Heart right ventricle (tissue), 16 donors: Measurements from ENCODE around the gene NKD2. TPM values are rescaled to one million over a fixed set of nuclear protein-coding genes. Genes with fewer than 3 reads are reported as not detected.

ENCODE experiments used
- ATAC-seq, 8 donors: fragments of 200-7000 bp; cut with Tn5 transposase; one replicate each; pipeline ENCODE4 v1.9.1; 2020; ENCODE audit warnings: mild to moderate bottlenecking in 8 of 8, moderate library complexity in 8 of 8, moderate number of reproducible peaks in 1 of 8
- DNase-seq, 2 donors: peaks; one replicate each; pipeline ENCODE4 v3.0.0-alpha.2; 2020
- H3K27ac ChIP-seq, 10 donors: fragments of 200-600 bp; sonication (generic) in 2 of 10; one replicate each; pipeline versions ENCODE4 v1.5.0 to v1.8.0; 2020 to 2022; ENCODE audit warnings: mild to moderate bottlenecking in 3 of 10
- H3K27me3 ChIP-seq, 7 donors: fragments of 200-600 bp; one replicate each; pipeline ENCODE4 v1.8.0; 2021 to 2022; ENCODE audit warnings: mild to moderate bottlenecking in 2 of 7
- H3K36me3 ChIP-seq, 9 donors: fragments of 200-600 bp; sonication (generic) in 1 of 9; one replicate each; pipeline versions ENCODE4 v1.5.0 to v1.8.0; 2020 to 2022; ENCODE audit warnings: mild to moderate bottlenecking in 2 of 9
- H3K4me1 ChIP-seq, 9 donors: fragments of 200-600 bp; sonication (generic) in 1 of 9; one replicate each; pipeline versions ENCODE4 v1.5.0 to v1.8.0; 2020 to 2022; ENCODE audit warnings: mild to moderate bottlenecking in 4 of 9
- H3K4me3 ChIP-seq, 10 donors: fragments of 200-600 bp; sonication (generic) in 2 of 10; one replicate each; pipeline versions ENCODE4 v1.5.0 to v1.8.0; 2020 to 2022; ENCODE audit warnings: mild to moderate bottlenecking in 7 of 10, moderate library complexity in 2 of 10
- H3K9me3 ChIP-seq, 11 donors: fragments of 200-600 bp in 10 of 11; sonication (generic) in 2 of 11; one replicate each; pipeline versions ENCODE4 v1.5.0 to v1.8.0; 2013 to 2022; ENCODE audit warnings: mild to moderate bottlenecking in 2 of 11, control low read depth in 1 of 11, moderate library complexity in 1 of 11
- CTCF ChIP-seq, 9 donors: fragments of 200-600 bp; sonication (generic) in 2 of 9; IDR thresholded peaks; one replicate each; pipeline versions ENCODE4 v1.5.0 to v1.8.0; 2021 to 2022; ENCODE audit warnings: antibody characterized with exemption in 9 of 9, mild to moderate bottlenecking in 5 of 9, moderate library complexity in 1 of 9
- WGBS, 2 donors: extraction: QIAGEN DNeasy Blood & Tissue Kit; methylation state at CpG; one replicate each; pipeline ENCODE4 v1.1.7; 2013; ENCODE audit warnings: inconsistent platforms in 1 of 2; 5-methylcytosine and 5-hydroxymethylcytosine counted together
- intact Hi-C, 10 donors: fragments of 100-400 bp; cut with DNase I; formaldehyde crosslinking; loops; one replicate each; pipeline versions ENCODE4 v1.11.1 to v1.14.2; 2022
- polyA plus RNA-seq, 2 donors: library from polyadenylated mRNA; stranded (reverse); fragments of 200-250 nt; gene quantifications; one replicate each; pipeline ENCODE4 v1.2.3, GENCODE V29; 2013
- total RNA-seq, 10 donors: library from RNA; stranded (reverse); fragmentation: NEBNext Ultra II Directional in 3 of 10; extraction: Animal tissue kit (Norgen Biotek cat#: 25700) in 3 of 10; gene quantifications; one replicate each; pipeline versions ENCODE4 v1.2.1 to v1.2.4, GENCODE V29; 2021 to 2023
- donor health status: Arrhythmogenic right ventricular cardiomyopathy.
- donor health status: ischemic (EF 13 %, LVEDD 7.1; RV severe dilation, severe dysfunction).
- donor health status: healthy with polysubstance abuse.
- donor health status: DM: no; HTN: yes; CAD: no.
- donor health status: DM: no; HTN: no; CAD: no.
- donor health status: ischemic (EF 25% LVEDD 6.9; RV normal size, moderate dysfunction).
- donor health status: ischemic (EF 25% LVEDD 5.7; RV mildly dilated, moderate dysfunction).
- donor health status: healthy.
- donor health status: DM: yes; HTN: yes; CAD: no.
- donor health status: Ischemic cardiomyopathy.
- donor health status: ischemic (EF 35%, LVEDD 5.7; RV mildly dilated, moderate dysfunction).
- donor health status: nonischemic (EF 11% LVEDD 7.7; RV severe dilation, severe dysfunction).
- donor health status: DM: yes; HTN: yes; CAD: no.
- donor health status: PGD.
- donor health status: ischemic (EF 29% LVEDD 5.4; RV normal size, mild dysfunction).
- donor health status: nonischemic (EF 23%, LVEDD 6.1; RV moderate dilation, normal function).

NKD2 gene
- total and polyA plus RNA-seq, 12 donors: 0.31 to 12.7 (median 1.8) TPM

- ATAC-seq (no peak), DNase-seq (peak in 1 of 2 donors; percentile 15)
- Histone ChIP-seq H3K4me1 (peaks cover 14 to 43% (median 30%) of the 10 kb centered on the region in 9 donors), H3K4me3 (peak overlapping the region; percentile 4 to 61 (median 55)), H3K9me3 (no peaks in the 10 kb centered on the region), H3K27ac (no peak overlapping the region), H3K36me3 (no peaks in the 10 kb centered on the region), H3K27me3 (peaks cover 0 to 73% (median 28%) of the 10 kb centered on the region in 7 donors)
- WGBS, 2 donors: 10% methylated on average over 70 of the region's 70 CpGs
- intact Hi-C loops: loop anchor here in 7 of 10 donors (5.0 to 10.0 kb wide), 4 partner anchors 87 to 135 kb away; no protein-coding TSS in a partner anchor
- no peak for TF ChIP-seq CTCF (IDR thresholded peaks at IDR 0.05)
These were observed 968 bp downstream of the NKD2 start for GRCh38 chr5:1009359-1010180.

DNA sequence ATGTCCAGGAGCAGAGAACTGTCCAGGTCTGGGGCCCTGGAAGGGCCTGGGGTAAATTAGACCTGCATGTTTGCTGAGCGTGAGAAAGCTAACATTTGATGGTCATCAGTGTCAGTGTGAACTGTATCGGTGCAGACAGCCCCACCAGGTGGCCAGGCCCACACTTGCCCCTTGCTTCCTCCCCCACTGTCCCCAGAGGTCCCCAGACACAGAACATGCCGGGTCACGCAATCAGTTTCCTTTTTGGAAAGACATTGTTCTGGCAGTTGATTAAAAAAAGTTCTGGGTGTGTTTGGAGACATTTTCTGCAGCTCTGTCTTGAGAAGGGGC lies 1.5 kb downstream of the NKD2 start:
- DNase-seq (no peak), ATAC-seq (no peak)
- 39 to 44% methylated on average over 4 of the region's 4 CpGs for WGBS, 2 donors
- Histone ChIP-seq H3K9me3 (no peaks in the 10 kb centered on the region), H3K4me3 (peak overlapping the region in 8 of 10 donors; percentile 46 to 61 (median 56)), H3K4me1 (peaks cover 12 to 41% (median 27%) of the 10 kb centered on the region in 9 donors), H3K27me3 (peaks cover 0 to 67% (median 28%) of the 10 kb centered on the region in 7 donors), H3K27ac (no peak overlapping the region), H3K36me3 (no peaks in the 10 kb centered on the region)
- TF ChIP-seq CTCF (IDR thresholded peaks at IDR 0.05): peak in 6 of 9 donors; percentile 15 to 36 (median 23)
- intact Hi-C loops: loop anchor here in 1 of 10 donors (10.0 kb wide), 1 partner anchor 135 kb away; no protein-coding TSS in a partner anchor

- Histone ChIP-seq H3K27ac (no peak overlapping the region), H3K4me1 (peaks cover 8 to 36% (median 22%) of the 10 kb centered on the region in 9 donors), H3K27me3 (peaks cover 0 to 62% (median 28%) of the 10 kb centered on the region in 7 donors), H3K36me3 (no peaks in the 10 kb centered on the region), H3K4me3 (peak overlapping the region in 2 of 10 donors; percentile 58 to 61), H3K9me3 (no peaks in the 10 kb centered on the region)
- DNase-seq: peak in 1 of 2 donors; percentile 11
- no peak for ATAC-seq
- intact Hi-C loops: loop anchor here in 1 of 10 donors (10.0 kb wide), 1 partner anchor 134 kb away; no protein-coding TSS in a partner anchor
- no peak for TF ChIP-seq CTCF (IDR thresholded peaks at IDR 0.05)
- 76 to 78% methylated on average over 13 of the region's 13 CpGs for WGBS, 2 donors
These were observed 2.0 kb downstream of the NKD2 start for GRCh38 chr5:1010641-1011046.

DNA sequence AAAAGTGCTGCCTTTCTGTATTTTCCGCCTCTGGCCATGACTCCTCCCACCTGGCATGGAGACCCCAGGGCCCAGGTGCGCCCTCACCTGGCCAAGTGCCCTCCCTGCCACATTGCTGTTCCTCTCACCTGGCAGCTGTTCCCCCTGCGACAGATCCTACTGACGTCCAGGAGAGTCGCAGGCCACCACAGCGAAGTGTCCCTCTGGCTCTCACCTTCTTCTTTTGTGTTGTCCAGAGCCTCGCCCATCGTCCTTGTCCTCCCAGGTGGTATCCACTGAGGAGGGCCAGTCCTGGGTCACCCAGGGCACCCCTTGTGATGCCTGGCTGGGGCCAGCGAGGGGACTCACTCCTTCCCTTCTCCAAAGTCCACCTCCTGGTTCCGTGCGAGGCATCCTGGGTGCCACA lies 2.6 kb downstream of the NKD2 start:
- 78 to 82% methylated on average over 11 of the region's 11 CpGs for WGBS, 2 donors
- Histone ChIP-seq H3K27ac (no peak overlapping the region), H3K36me3 (no peaks in the 10 kb centered on the region), H3K27me3 (peaks cover 0 to 56% (median 27%) of the 10 kb centered on the region in 7 donors), H3K4me1 (peaks cover 8 to 38% (median 21%) of the 10 kb centered on the region in 9 donors), H3K9me3 (no peaks in the 10 kb centered on the region), H3K4me3 (no peak overlapping the region)
- ATAC-seq (no peak), DNase-seq (peak in 1 of 2 donors; percentile 16)
- intact Hi-C loops: loop anchor here in 1 of 10 donors (10.0 kb wide), 1 partner anchor 134 kb away; no protein-coding TSS in a partner anchor
- peak in 6 of 9 donors; percentile 19 to 33 (median 27) for TF ChIP-seq CTCF (IDR thresholded peaks at IDR 0.05)
